Fibroblast of pulmonary artery (primary cell): ENCODE results near the gene KSR2.

Source experiments
- DNase-seq: peaks from one replicate; pipeline ENCODE4 v3.0.0-alpha.2; 2010; ENCODE audit warnings: low read depth
- H3K4me3 ChIP-seq: replicated peaks from 2 replicates; pipeline ENCODE4 v1.5.1; 2011; ENCODE audit warnings: low read depth, mild to moderate bottlenecking, control low read depth, low read length, moderate library complexity
- TF ChIP-seq, protein P1 (sequence below): IDR thresholded peaks from 2 replicates; pipeline ENCODE4 v1.5.1; 2011; ENCODE audit warnings: mild to moderate bottlenecking, control low read depth, low read length, inconsistent platforms; ENCODE audit errors: missing control alignments

The KSR2 gene

DNA sequence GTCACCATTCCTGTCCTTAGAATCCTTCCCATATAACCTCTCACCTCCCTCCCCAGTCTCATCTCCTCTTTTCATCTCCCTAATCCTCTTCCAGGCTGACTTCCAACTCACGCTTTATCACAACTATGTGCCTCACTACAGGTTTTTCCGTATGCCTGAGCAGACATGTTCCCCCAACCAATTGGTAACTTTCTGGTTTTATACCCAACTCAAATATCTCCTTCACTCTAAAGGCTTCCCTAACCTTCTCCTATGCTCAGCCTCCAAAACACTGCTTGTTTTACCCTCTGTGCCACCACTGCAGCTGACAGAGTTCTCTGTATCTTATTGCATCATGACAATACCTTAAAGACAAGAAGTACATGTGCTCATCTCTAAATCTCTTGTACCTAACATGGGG lies 139.7 kb downstream of the KSR2 start:
- TF ChIP-seq, protein P1, sequence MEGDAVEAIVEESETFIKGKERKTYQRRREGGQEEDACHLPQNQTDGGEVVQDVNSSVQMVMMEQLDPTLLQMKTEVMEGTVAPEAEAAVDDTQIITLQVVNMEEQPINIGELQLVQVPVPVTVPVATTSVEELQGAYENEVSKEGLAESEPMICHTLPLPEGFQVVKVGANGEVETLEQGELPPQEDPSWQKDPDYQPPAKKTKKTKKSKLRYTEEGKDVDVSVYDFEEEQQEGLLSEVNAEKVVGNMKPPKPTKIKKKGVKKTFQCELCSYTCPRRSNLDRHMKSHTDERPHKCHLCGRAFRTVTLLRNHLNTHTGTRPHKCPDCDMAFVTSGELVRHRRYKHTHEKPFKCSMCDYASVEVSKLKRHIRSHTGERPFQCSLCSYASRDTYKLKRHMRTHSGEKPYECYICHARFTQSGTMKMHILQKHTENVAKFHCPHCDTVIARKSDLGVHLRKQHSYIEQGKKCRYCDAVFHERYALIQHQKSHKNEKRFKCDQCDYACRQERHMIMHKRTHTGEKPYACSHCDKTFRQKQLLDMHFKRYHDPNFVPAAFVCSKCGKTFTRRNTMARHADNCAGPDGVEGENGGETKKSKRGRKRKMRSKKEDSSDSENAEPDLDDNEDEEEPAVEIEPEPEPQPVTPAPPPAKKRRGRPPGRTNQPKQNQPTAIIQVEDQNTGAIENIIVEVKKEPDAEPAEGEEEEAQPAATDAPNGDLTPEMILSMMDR: no peak
- H3K4me3 ChIP-seq: no peak overlapping the region
- no peak for DNase-seq

DNA sequence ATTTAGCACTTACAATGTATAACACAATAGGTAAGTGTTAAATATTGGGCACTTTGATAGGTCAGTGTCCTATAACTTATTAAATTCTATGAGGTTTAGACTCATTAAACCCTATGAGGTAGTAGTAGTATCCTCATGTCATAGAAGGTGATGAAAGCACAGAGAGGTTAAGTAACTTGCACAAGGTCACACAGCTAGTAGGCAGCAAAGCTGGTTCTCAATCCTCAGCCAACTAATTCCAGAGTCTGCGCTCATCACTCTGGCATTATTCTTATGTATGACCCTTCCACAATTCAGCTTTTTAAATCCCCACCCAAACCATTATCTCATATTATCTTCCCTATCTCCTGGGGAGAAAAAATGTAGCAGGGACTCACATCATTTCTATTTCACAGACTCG lies 141.1 kb downstream of the KSR2 start:
- no peak overlapping the region for H3K4me3 ChIP-seq
- TF ChIP-seq, protein P1: no peak
- DNase-seq: no peak

DNA sequence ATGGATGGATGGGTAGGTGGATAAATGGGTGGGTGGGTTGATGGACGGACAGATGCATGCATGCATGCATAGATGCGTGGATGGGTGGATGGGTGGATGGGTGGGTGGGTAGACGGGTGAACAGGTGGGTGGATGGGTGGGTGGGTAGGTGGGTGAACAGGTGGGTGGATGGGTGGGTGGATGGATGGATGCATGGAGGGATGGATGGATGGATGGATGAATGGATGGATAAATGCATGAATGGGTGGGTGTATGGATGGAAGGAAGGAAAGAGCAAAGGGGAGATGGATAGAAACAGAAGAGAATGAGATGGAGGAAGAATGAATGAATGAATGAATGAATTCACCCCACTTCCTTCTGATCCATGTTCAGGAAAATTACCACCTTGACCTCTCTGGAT lies 143.0 kb downstream of the KSR2 start:
- no peak overlapping the region for H3K4me3 ChIP-seq
- TF ChIP-seq, protein P1: no peak
- DNase-seq: no peak

DNA sequence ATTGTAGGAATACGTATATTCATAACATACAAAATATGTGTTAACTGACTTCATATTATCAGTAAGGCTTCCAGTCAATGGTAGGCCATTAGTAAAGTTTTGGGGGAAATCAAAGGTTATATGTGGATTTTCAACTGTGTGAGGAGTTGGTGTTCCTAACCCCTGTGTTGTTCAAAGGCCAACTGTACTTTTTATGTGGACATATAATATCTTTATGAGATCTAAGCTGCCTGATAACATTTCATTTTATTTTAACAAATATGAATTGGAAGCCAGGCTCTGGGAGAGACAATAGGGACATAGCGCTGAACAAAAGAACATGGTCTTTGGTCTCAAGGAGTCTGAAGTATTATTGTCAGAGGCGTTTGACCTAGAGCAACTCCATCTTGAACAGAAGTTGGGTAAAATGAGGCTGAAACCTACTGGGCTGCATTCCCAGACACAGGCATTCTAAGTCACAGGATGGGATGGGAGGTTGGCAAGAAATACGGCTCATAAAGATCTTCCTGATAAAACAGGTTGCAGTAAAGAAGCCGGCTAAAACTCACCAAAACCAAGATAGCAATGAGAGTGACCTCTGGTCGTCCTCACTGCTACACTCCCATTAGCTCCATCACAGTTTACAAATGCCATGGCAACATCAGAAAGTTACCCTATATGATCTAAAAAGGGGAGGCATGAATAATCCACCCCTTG lies 147.2 kb downstream of the KSR2 start:
- no peak for DNase-seq
- TF ChIP-seq, protein P1: no peak
- H3K4me3 ChIP-seq: no peak overlapping the region

DNA sequence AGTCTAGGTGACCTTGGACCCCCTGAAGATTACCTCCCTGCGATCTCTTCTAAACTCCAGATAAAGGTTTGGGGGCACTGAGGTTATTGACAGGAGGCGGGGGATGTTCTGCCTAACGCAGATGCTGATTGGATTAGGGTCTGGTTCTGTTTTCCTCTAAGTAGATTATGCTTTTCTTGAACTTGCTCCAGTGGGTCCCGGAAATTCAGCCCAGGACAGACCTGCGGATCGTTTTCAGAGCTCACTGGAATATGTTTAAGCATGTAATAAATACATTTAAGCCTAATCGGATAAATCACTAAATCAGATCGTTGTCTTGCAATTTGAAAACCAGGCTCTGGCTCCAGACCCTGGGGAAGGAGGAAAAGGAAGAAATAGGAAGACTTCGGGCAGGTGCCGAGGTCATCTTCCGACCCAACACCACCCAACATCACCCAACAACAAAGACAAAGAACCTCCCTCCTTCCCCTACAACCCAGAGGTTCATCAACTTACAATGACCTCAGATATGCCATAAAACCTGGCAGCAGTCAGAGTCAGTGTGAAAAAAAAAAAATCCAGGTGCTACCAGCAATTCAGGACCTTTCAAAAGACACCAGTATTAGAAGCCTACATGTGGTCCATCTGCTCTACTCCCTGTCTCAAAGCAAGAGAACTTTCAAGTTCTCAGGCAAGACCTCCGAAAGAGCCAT lies 148.4 kb downstream of the KSR2 start:
- no peak overlapping the region for H3K4me3 ChIP-seq
- no peak for DNase-seq
- TF ChIP-seq, protein P1: no peak

DNA sequence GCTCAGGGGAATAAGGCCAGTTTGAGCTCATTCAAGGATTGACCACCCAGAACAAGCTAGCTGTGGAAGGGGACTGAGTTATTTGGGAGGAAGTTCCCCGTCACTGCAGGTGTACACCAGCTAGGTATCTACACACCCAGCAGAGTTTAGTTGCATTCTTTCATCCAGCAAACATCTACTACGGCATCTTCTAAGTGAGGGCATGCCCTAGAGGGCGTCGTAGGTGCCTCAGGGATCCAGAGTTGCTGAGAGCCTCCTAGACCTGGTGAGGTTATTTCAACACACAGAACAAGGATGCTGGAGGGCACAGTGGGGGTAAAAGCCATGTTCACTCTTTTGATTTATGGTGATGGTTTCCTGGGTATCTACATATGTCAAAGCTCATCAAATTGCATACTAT lies 149.6 kb downstream of the KSR2 start:
- no peak overlapping the region for H3K4me3 ChIP-seq
- TF ChIP-seq, protein P1: no peak
- DNase-seq: no peak
